PC-9 (cell line): ENCODE measurements around the gene FOXD3. TPM values are rescaled to one million over a fixed set of nuclear protein-coding genes. Genes with fewer than 3 reads are reported as not detected.

ENCODE experiments used
- BruUV-seq: library from RNA; stranded (reverse); fragments of 400-500 nt; replicated peaks from 2 replicates; lab custom pipeline; 2021; lab: Mats Ljungman, UMichigan
- CTCF ChIA-PET: fragments of 300-600 bp; sonication (Branson Sonifier 250); formaldehyde crosslinking; loops from one replicate; lab custom pipeline; 2022; ENCODE audit warnings: antibody characterized with exemption; lab: Charles Lee
- POLR2A ChIA-PET: fragments of 300-600 bp; sonication (Branson Sonifier 250); formaldehyde crosslinking; loops from one replicate; lab custom pipeline; 2022; ENCODE audit warnings: antibody characterized with exemption; ENCODE audit not compliant: unreplicated experiment; lab: Charles Lee
- DNase-seq, 2 experiments: peaks; one replicate each; pipeline versions ENCODE4 v3.0.0 to v3.0.0-alpha.2; 2015 to 2022; ENCODE audit warnings: mixed read lengths in 1 of 2
- H2AFZ ChIP-seq: fragments of 200-600 bp; sonication (generic); 2 replicates; pipeline ENCODE4 v1.8.1; 2017; ENCODE audit warnings: antibody characterized with exemption
- H3F3A ChIP-seq: fragments of 200-600 bp; sonication (generic); 2 replicates; pipeline ENCODE4 v1.8.1; 2017; ENCODE audit warnings: antibody characterized with exemption, mild to moderate bottlenecking, low read depth; ENCODE audit not compliant: insufficient read depth
- H3K27ac ChIP-seq: fragments of 200-600 bp; sonication (generic); 2 replicates; pipeline ENCODE4 v1.6.1; 2016; ENCODE audit warnings: mixed run types
- H3K27me3 ChIP-seq: fragments of 200-600 bp; sonication (generic); 2 replicates; pipeline ENCODE4 v1.6.1; 2016; ENCODE audit warnings: low read depth, mixed run types; ENCODE audit not compliant: insufficient read depth
- H3K36me3 ChIP-seq: fragments of 200-600 bp; sonication (generic); 2 replicates; pipeline ENCODE4 v1.6.1; 2016; ENCODE audit warnings: low read depth, mixed run types
- H3K4me1 ChIP-seq: fragments of 200-600 bp; sonication (generic); replicated peaks from 2 replicates; pipeline ENCODE4 v1.6.1; 2016; ENCODE audit warnings: mixed run types; ENCODE audit not compliant: insufficient read depth
- H3K4me2 ChIP-seq: fragments of 200-600 bp; sonication (generic); 2 replicates; pipeline ENCODE4 v1.6.1; 2017; ENCODE audit warnings: mixed run types
- H3K4me3 ChIP-seq: fragments of 200-600 bp; sonication (generic); 2 replicates; pipeline ENCODE4 v1.6.1; 2016; ENCODE audit warnings: mixed run types
- H3K79me2 ChIP-seq: fragments of 200-600 bp; sonication (generic); 2 replicates; pipeline ENCODE4 v1.6.1; 2017; ENCODE audit warnings: low read depth, mixed run types
- H3K9me2 ChIP-seq: fragments of 200-600 bp; sonication (generic); 2 replicates; pipeline ENCODE4 v1.8.1; 2017; ENCODE audit warnings: mild to moderate bottlenecking; ENCODE audit not compliant: insufficient read depth
- H3K9me3 ChIP-seq: fragments of 200-600 bp; sonication (generic); 2 replicates; pipeline ENCODE4 v1.8.1; 2016; ENCODE audit warnings: low read depth; ENCODE audit not compliant: insufficient read depth
- H4K20me1 ChIP-seq: fragments of 200-600 bp; sonication (generic); 2 replicates; pipeline ENCODE4 v1.8.1; 2017; ENCODE audit not compliant: insufficient read depth
- EZH2 ChIP-seq: fragments of 200-600 bp; sonication (generic); IDR thresholded peaks from 2 replicates; pipeline ENCODE4 v1.8.0; 2017; ENCODE audit warnings: antibody characterized with exemption, low read depth
- intact Hi-C: fragments of 100-400 bp; cut with micrococcal nuclease; formaldehyde crosslinking; loops from one replicate; pipeline ENCODE4 v1.10.0; 2022; ENCODE audit not compliant: unreplicated experiment
- total RNA-seq: library from RNA; stranded (reverse); gene quantifications from 2 replicates; pipeline ENCODE4 v1.2.3, GENCODE V29; 2021
- TF ChIP-seq, protein P1 (sequence below): fragments of 200-600 bp; sonication (generic); conservative IDR thresholded peaks from 2 replicates; pipeline ENCODE4 v1.6.1; 2017; ENCODE audit warnings: mixed run types, antibody characterized with exemption, mild to moderate bottlenecking, moderate library complexity

Gene FOXD3
- total RNA-seq, 1 experiment from 2014 or later = not detected

DNA sequence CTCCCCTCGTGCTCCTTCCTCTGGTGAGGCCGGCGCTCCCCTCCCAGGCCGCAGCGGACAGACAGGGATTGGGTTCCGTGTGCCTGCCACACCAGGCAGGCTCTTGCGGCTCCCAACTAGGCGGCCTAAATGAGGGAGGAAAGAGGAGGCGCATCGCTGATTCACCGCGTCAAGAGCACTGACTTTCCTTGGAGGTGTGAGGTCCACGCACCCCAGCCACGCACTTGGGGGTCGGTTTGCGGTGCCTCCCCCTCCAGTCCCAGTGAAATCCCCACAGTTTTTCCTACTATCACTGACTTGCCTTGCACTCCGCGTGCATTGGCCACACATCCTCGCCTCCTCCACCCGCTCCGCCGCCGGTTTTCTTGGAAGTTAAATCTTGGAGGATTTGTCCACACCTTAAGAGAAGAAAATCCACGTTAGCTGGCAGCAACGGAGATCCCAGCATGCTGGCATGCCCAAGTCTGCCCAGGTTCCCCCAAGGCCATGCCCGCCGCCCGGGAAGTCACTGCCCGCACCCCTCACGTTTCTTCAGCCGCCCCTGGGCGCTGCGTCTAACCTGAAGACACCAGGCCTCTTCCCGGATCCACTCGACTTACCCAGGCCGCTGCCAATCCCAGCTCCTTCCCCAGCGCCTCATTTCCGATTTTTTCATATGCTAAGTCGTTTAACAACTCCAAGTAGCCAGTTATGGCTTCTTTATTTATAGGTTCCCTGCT lies 1.1 kb upstream of the FOXD3 start:
- Histone ChIP-seq H3K27ac (no peak overlapping the region), H3K9me2 (no peaks in the 10 kb centered on the region), H3K4me1 (peaks cover 6% of the 10 kb centered on the region), H3K36me3 (no peaks in the 10 kb centered on the region), H3K79me2 (no peaks in the 10 kb centered on the region), H3K4me3 (no peak overlapping the region), H3K27me3 (peaks cover 4% of the 10 kb centered on the region; the same call in 1 of the 2 replicates), H2AFZ (no peak overlapping the region), H3K9me3 (no peaks in the 10 kb centered on the region), H3F3A (no peaks in the 10 kb centered on the region), H4K20me1 (no peaks in the 10 kb centered on the region), H3K4me2 (no peak overlapping the region)
- intact Hi-C loops = no loop called here
- BruUV-seq = no TSS peak
- ChIA-PET CTCF (interaction anchor here (0.6 kb wide), 1 partner anchor 907 kb away, joined by 3 read pairs; no protein-coding TSS in a partner anchor), POLR2A (no interaction called here)
- TF ChIP-seq EZH2 = no peak
- TF ChIP-seq, protein P1, sequence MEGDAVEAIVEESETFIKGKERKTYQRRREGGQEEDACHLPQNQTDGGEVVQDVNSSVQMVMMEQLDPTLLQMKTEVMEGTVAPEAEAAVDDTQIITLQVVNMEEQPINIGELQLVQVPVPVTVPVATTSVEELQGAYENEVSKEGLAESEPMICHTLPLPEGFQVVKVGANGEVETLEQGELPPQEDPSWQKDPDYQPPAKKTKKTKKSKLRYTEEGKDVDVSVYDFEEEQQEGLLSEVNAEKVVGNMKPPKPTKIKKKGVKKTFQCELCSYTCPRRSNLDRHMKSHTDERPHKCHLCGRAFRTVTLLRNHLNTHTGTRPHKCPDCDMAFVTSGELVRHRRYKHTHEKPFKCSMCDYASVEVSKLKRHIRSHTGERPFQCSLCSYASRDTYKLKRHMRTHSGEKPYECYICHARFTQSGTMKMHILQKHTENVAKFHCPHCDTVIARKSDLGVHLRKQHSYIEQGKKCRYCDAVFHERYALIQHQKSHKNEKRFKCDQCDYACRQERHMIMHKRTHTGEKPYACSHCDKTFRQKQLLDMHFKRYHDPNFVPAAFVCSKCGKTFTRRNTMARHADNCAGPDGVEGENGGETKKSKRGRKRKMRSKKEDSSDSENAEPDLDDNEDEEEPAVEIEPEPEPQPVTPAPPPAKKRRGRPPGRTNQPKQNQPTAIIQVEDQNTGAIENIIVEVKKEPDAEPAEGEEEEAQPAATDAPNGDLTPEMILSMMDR = no peak
- no peak for DNase-seq

DNA sequence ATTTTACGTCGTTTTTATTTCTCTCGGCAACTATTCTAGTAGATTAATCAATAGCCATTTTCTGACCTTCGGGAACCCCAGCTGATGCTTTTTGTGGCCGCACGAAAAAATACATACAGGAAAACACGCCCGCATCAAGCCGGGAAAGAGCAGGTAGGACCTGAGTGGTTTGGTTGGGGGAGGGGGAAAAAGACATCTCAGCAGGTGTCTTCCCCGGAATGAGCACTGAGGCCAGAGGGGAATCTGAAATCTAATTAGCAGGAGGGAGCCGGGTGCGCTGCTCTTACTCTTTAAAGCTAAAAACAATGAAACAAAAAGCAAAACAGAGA lies 618 bp upstream of the FOXD3 start:
- no peak for TF ChIP-seq EZH2
- TF ChIP-seq, protein P1 = no peak
- Histone ChIP-seq H3K4me2 (no peak overlapping the region), H3K36me3 (no peaks in the 10 kb centered on the region), H3K27me3 (peaks cover 4% of the 10 kb centered on the region; the same call in 1 of the 2 replicates), H3K9me3 (no peaks in the 10 kb centered on the region), H3K79me2 (no peaks in the 10 kb centered on the region), H4K20me1 (no peaks in the 10 kb centered on the region), H3K27ac (no peak overlapping the region), H3F3A (no peaks in the 10 kb centered on the region), H3K9me2 (no peaks in the 10 kb centered on the region), H3K4me1 (peaks cover 6% of the 10 kb centered on the region), H3K4me3 (no peak overlapping the region), H2AFZ (no peak overlapping the region)
- ChIA-PET POLR2A (no interaction called here), CTCF (interaction anchor here (0.6 kb wide), 1 partner anchor 908 kb away, joined by 3 read pairs; no protein-coding TSS in a partner anchor)
- BruUV-seq = no TSS peak
- intact Hi-C loops = no loop called here
- no peak for DNase-seq

DNA sequence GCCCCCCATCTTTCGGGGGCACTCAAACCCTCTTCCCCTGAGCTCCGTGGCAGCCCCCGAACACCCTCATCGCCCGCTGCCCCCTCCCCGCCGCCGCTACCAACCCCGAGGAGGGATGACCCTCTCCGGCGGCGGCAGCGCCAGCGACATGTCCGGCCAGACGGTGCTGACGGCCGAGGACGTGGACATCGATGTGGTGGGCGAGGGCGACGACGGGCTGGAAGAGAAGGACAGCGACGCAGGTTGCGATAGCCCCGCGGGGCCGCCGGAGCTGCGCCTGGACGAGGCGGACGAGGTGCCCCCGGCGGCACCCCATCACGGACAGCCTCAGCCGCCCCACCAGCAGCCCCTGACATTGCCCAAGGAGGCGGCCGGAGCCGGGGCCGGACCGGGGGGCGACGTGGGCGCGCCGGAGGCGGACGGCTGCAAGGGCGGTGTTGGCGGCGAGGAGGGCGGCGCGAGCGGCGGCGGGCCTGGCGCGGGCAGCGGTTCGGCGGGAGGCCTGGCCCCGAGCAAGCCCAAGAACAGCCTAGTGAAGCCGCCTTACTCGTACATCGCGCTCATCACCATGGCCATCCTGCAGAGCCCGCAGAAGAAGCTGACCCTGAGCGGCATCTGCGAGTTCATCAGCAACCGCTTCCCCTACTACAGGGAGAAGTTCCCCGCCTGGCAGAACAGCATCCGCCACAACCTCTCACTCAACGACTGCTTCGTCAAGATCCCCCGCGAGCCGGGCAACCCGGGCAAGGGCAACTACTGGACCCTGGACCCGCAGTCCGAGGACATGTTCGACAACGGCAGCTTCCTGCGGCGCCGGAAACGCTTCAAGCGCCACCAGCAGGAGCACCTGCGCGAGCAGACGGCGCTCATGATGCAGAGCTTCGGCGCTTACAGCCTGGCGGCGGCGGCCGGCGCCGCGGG lies 837 bp downstream of the FOXD3 start:
- H2AFZ ChIP-seq = no peak overlapping the region

More for the DNA sequence above, 837 bp downstream of the FOXD3 start:
- no peaks in the 10 kb centered on the region for H4K20me1 ChIP-seq
- no peak overlapping the region for H3K27ac ChIP-seq
- H3K4me3 ChIP-seq = no peak overlapping the region
- H3K9me3 ChIP-seq = no peaks in the 10 kb centered on the region
- no peak for DNase-seq
- peaks cover 2% of the 10 kb centered on the region; the same call in 1 of the 2 replicates for H3K27me3 ChIP-seq
- intact Hi-C loops = no loop called here
- TF ChIP-seq EZH2 = no peak
- TF ChIP-seq, protein P1 = no peak
- no peaks in the 10 kb centered on the region for H3K36me3 ChIP-seq
- no peak overlapping the region for H3K4me2 ChIP-seq
- no peaks in the 10 kb centered on the region for H3K79me2 ChIP-seq
- POLR2A ChIA-PET = no interaction called here
- CTCF ChIA-PET = no interaction called here
- no peaks in the 10 kb centered on the region for H3F3A ChIP-seq
- BruUV-seq = no TSS peak
- H3K4me1 ChIP-seq = no peaks in the 10 kb centered on the region
- no peaks in the 10 kb centered on the region for H3K9me2 ChIP-seq
